Endothelial cell of umbilical vein (primary cell): ENCODE data around the gene C1QTNF2. TPM values are rescaled to one million over a fixed set of nuclear protein-coding genes. Genes with fewer than 3 reads are reported as not detected.

Experiments
- BruUV-seq: library from RNA; stranded (reverse); fragments of 400-500 nt; replicated peaks from 2 replicates; lab custom pipeline; 2021; lab: Mats Ljungman, UMichigan
- CTCF ChIA-PET: fragments of 300-600, 350-600 bp; sonication (Branson Sonifier 250); formaldehyde crosslinking; loops from one replicate; lab custom pipeline; 2021; ENCODE audit warnings: antibody characterized with exemption, inconsistent platforms; lab: Charles Lee
- POLR2A ChIA-PET: fragments of 300-600, 350-600 bp; sonication (Branson Sonifier 250); formaldehyde crosslinking; loops from one replicate; lab custom pipeline; 2021; ENCODE audit warnings: antibody characterized with exemption, inconsistent platforms; lab: Charles Lee
- DNase-seq: peaks from one replicate; pipeline ENCODE4 v3.0.0-alpha.2; 2011; ENCODE audit warnings: low read depth, low spot score
- FAIRE-seq: peaks from 2 replicates; lab custom pipeline; 2011; peaks lifted over from hg19 to GRCh38; lab: Jason Lieb, UNC
- H2AFZ ChIP-seq: 2 replicates; pipeline ENCODE4 v1.6.0; 2012; ENCODE audit warnings: low read depth, low read length, control low read depth, inconsistent platforms
- H3K27ac ChIP-seq: 2 replicates; pipeline ENCODE4 v1.5.1; 2011; ENCODE audit warnings: low read depth, mild to moderate bottlenecking, control low read depth, low read length, moderate library complexity; ENCODE audit not compliant: insufficient read depth
- H3K27me3 ChIP-seq, 2 experiments: 2 replicates each; pipeline versions ENCODE4 v1.6.0 to v1.6.1; 2011; ENCODE audit warnings: low read length in 2 of 2, mixed read lengths in 1 of 2; ENCODE audit not compliant: control insufficient read depth in 2 of 2, insufficient read depth in 2 of 2
- H3K36me3 ChIP-seq, 2 experiments: 2 replicates in 1 of 2; 3 replicates in 1 of 2; pipeline ENCODE4 v1.5.1; 2011; ENCODE audit warnings: low read length in 2 of 2, mild to moderate bottlenecking in 1 of 2, moderate library complexity in 1 of 2; ENCODE audit not compliant: control insufficient read depth in 2 of 2, insufficient read depth in 2 of 2; ENCODE audit errors: extremely low read depth in 1 of 2
- H3K4me1 ChIP-seq: 3 replicates; pipeline ENCODE4 v1.5.1; 2011; ENCODE audit warnings: mild to moderate bottlenecking, low read length; ENCODE audit not compliant: control insufficient read depth, insufficient read depth; ENCODE audit errors: extremely low read depth
- H3K4me2 ChIP-seq: 2 replicates; pipeline ENCODE4 v1.6.1; 2011; ENCODE audit warnings: low read length, control low read depth, mixed read lengths; ENCODE audit not compliant: insufficient read depth
- H3K4me3 ChIP-seq, 3 experiments: fragments of 200-600 bp in 1 of 3; sonication (generic), shearing (Covaris generic) in 1 of 3; replicated peaks in 1 of 3; 2 replicates each; pipeline ENCODE4 v1.5.1; 2011 to 2016; ENCODE audit warnings: control low read depth in 3 of 3, low read length in 3 of 3, mild to moderate bottlenecking in 2 of 3, inconsistent platforms in 1 of 3, low read depth in 1 of 3, moderate library complexity in 1 of 3; ENCODE audit not compliant: insufficient read depth in 1 of 3
- H3K79me2 ChIP-seq: 2 replicates; pipeline ENCODE4 v1.6.0; 2012; ENCODE audit warnings: low read length, inconsistent platforms; ENCODE audit not compliant: control insufficient read depth, insufficient read depth
- H3K9ac ChIP-seq: replicated peaks from 2 replicates; pipeline ENCODE3; 2011; ENCODE audit warnings: low read length, control low read depth; ENCODE audit not compliant: insufficient read depth; ENCODE audit errors: extremely low read depth
- H3K9me1 ChIP-seq: replicated peaks from 3 replicates; pipeline ENCODE4 v1.6.0; 2011; ENCODE audit warnings: mild to moderate bottlenecking, low read length; ENCODE audit not compliant: control insufficient read depth, insufficient read depth; ENCODE audit errors: extremely low read depth
- H3K9me3 ChIP-seq: replicated peaks from 2 replicates; pipeline ENCODE4 v1.5.1; 2012; ENCODE audit warnings: low read length, inconsistent platforms; ENCODE audit not compliant: control insufficient read depth, insufficient read depth
- H4K20me1 ChIP-seq: replicated peaks from 2 replicates; pipeline ENCODE3; 2011; ENCODE audit warnings: mild to moderate bottlenecking, low read length; ENCODE audit not compliant: control insufficient read depth, insufficient read depth; ENCODE audit errors: extremely low read depth
- MYC ChIP-seq: IDR thresholded peaks from one replicate; pipeline ENCODE4 v1.6.1; 2011; ENCODE audit warnings: mild to moderate bottlenecking, low read depth, low read length
- POLR2A ChIP-seq: IDR thresholded peaks from 2 replicates; pipeline ENCODE4 v1.6.1; 2012; ENCODE audit warnings: low read depth, mild to moderate bottlenecking, control low read depth, low read length
- POLR2AphosphoS5 ChIP-seq: IDR thresholded peaks from 2 replicates; pipeline ENCODE4 v1.6.1; 2012; ENCODE audit warnings: low read depth, mild to moderate bottlenecking, control low read depth, low read length, moderate library complexity; ENCODE audit not compliant: insufficient read depth
- dilution Hi-C: fragments of 300-500 bp; cut with MboI; formaldehyde crosslinking; loops from one replicate; pipeline ENCODE4 v1.15.0; 2019; ENCODE audit warnings: low sequenced_read_pairs; ENCODE audit not compliant: extremely low pct_ligation_motif_present
- intact Hi-C: fragments of 100-400 bp; cut with micrococcal nuclease; formaldehyde crosslinking; loops from one replicate; pipeline ENCODE4 v1.10.0; 2022
- polyA plus RNA-seq, 4 experiments: library from polyadenylated mRNA; depleted of rRNA in 3 of 4; stranded (reverse) in 3 of 4; unstranded in 1 of 4; fragments of >200 nt; gene quantifications; 2 replicates each; pipeline versions ENCODE4 v1.2.1 to v1.2.3, GENCODE V29; 2011 to 2012; ENCODE audit warnings: missing spikeins in 1 of 4
- total RNA-seq: library from RNA; stranded (reverse); gene quantifications from 2 replicates; pipeline ENCODE4 v1.2.3, GENCODE V29; 2021
- TF ChIP-seq, protein P1 (sequence below): IDR thresholded peaks from 2 replicates; pipeline ENCODE4 v1.6.1; 2011; ENCODE audit not compliant: insufficient read depth, insufficient read length
- TF ChIP-seq, protein P2 (sequence below), 2 donors: IDR thresholded peaks; 1 replicate in 1 of 2; 2 replicates in 1 of 2; pipeline ENCODE4 v1.5.1; 2011; ENCODE audit warnings: low read length in 2 of 2, mild to moderate bottlenecking in 2 of 2, moderate library complexity in 2 of 2, control low read depth in 1 of 2, inconsistent platforms in 1 of 2, low read depth in 1 of 2; ENCODE audit not compliant: insufficient read depth in 1 of 2; ENCODE audit errors: extremely low read depth in 1 of 2

C1QTNF2 gene
- total and polyA plus RNA-seq, 2 donors (not counting 3 experiments of a cell fraction or from before 2014, with no cell fraction given), result 0.52 to 0.53 TPM

DNA sequence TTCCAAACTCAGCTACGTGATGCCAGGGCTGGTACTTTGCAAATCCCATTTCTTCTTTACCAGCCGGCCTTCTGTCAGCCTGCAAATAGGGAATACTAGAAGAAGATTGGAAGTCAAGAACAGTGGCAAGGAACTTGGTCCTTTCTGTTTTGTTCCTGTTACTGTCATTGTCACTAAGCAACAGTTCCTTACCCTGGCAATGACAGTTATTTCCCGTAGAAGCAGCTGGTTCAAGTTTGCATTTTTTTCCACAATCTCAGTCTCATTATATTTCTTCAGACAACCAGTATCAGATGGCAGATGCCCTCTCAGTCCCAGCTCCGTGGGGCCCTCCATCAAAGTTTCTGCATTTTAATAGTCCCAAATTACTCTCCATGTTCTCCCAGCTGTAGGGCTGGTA is 9.1 kb upstream of the C1QTNF2 start:
- Histone ChIP-seq H3K4me2 (no peak overlapping the region), H3K4me1 (no peaks in the 10 kb centered on the region), H3K9me1 (no peaks in the 10 kb centered on the region), H3K27me3 (peaks cover 33 to 36% of the 10 kb centered on the region in 2 experiments), H3K9ac (no peak overlapping the region), H3K36me3 (no peaks in the 10 kb centered on the region), H2AFZ (no peak overlapping the region), H3K9me3 (no peaks in the 10 kb centered on the region), H3K27ac (no peak overlapping the region), H4K20me1 (no peaks in the 10 kb centered on the region), H3K4me3 (no peak overlapping the region), H3K79me2 (no peaks in the 10 kb centered on the region)
- POLR2A ChIA-PET, result no interaction called here
- CTCF ChIA-PET, result interaction anchor here (0.6 to 4.8 kb wide), 4 partner anchors 9 to 23 kb away, joined by 3 to 46 read pairs (median 4); partner anchors contain the start of gene C1QTNF2
- dilution Hi-C loops, result no loop called here
- TF ChIP-seq MYC (no peak), POLR2A (no peak)
- TF ChIP-seq, protein P1, sequence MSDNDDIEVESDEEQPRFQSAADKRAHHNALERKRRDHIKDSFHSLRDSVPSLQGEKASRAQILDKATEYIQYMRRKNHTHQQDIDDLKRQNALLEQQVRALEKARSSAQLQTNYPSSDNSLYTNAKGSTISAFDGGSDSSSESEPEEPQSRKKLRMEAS, result no peak
- TF ChIP-seq, protein P2, sequence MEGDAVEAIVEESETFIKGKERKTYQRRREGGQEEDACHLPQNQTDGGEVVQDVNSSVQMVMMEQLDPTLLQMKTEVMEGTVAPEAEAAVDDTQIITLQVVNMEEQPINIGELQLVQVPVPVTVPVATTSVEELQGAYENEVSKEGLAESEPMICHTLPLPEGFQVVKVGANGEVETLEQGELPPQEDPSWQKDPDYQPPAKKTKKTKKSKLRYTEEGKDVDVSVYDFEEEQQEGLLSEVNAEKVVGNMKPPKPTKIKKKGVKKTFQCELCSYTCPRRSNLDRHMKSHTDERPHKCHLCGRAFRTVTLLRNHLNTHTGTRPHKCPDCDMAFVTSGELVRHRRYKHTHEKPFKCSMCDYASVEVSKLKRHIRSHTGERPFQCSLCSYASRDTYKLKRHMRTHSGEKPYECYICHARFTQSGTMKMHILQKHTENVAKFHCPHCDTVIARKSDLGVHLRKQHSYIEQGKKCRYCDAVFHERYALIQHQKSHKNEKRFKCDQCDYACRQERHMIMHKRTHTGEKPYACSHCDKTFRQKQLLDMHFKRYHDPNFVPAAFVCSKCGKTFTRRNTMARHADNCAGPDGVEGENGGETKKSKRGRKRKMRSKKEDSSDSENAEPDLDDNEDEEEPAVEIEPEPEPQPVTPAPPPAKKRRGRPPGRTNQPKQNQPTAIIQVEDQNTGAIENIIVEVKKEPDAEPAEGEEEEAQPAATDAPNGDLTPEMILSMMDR (IDR thresholded peaks at IDR 0.05; ENCODE audit: extremely low read depth in 1 of 2, insufficient read depth in 1 of 2, low read depth in 1 of 2, low read length in 2 of 2), result no peak
- no peak for FAIRE-seq
- no peak for DNase-seq
- BruUV-seq, result no TSS peak
- intact Hi-C loops, result no loop called here

DNA sequence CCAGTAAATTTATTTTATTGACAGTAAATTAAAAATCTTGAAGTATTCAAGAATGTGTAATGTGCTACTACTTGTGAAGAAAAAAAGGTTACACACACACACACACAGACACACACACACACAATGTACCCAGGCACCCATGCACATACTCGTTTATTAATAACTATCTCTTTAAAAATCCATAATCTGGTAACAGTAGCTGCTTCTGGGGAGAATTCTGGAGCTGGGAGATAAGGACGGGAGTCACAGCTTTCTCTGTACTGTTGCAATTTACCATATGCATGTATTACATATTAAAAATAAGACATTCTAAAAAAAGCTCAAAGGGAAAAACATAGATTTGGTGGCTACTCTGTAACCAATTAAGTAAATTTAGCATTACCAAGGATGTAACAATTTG is 7.9 kb upstream of the C1QTNF2 start:
- no peak overlapping the region for H3K4me2 ChIP-seq
- no peak overlapping the region for H2AFZ ChIP-seq
- BruUV-seq, result no TSS peak
- H3K4me1 ChIP-seq, result no peaks in the 10 kb centered on the region
- intact Hi-C loops (no loop called here), dilution Hi-C loops (no loop called here)
- CTCF ChIA-PET, result interaction anchor here (0.7 to 4.8 kb wide), 3 partner anchors 13 to 356 kb away, joined by 3 to 46 read pairs (median 4); no protein-coding TSS in a partner anchor
- DNase-seq, result no peak
- no peak overlapping the region for H3K27ac ChIP-seq
- no peak for TF ChIP-seq POLR2AphosphoS5
- no peak overlapping the region for H3K4me3 ChIP-seq
- H3K27me3 ChIP-seq, result peaks cover 43 to 47% of the 10 kb centered on the region in 2 experiments
- H3K79me2 ChIP-seq, result no peaks in the 10 kb centered on the region
- no peaks in the 10 kb centered on the region for H3K9me1 ChIP-seq
- POLR2A ChIA-PET, result no interaction called here
- no peaks in the 10 kb centered on the region for H3K9me3 ChIP-seq
- no peak overlapping the region for H3K9ac ChIP-seq
- no peak for FAIRE-seq
- no peaks in the 10 kb centered on the region for H4K20me1 ChIP-seq
- no peaks in the 10 kb centered on the region for H3K36me3 ChIP-seq
